CD4-positive, alpha-beta T cell treated with Interleukin-10 for 1 hour (primary cell): ENCODE measurements around the gene BIRC6.

ENCODE experiments used
- DNase-seq: peaks from one replicate; pipeline ENCODE4 v3.0.0-alpha.2; 2020

BIRC6 gene

GRCh38 chr2:32375228-32375892 lies 18.5 kb downstream of the BIRC6 start:
- no peak for DNase-seq

GRCh38 chr2:32376756-32377155 lies 19.9 kb downstream of the BIRC6 start:
- DNase-seq = no peak

GRCh38 chr2:32377928-32378327 lies 21.1 kb downstream of the BIRC6 start:
- no peak for DNase-seq

- no peak for DNase-seq
Measured at GRCh38 chr2:32379352-32379751, 22.5 kb downstream of the BIRC6 start.

- DNase-seq = no peak
Measured at GRCh38 chr2:32383858-32384257, 27.0 kb downstream of the BIRC6 start.

GRCh38 chr2:32384529-32384928 lies 27.7 kb downstream of the BIRC6 start:
- DNase-seq = no peak

GRCh38 chr2:32386739-32387138 lies 29.9 kb downstream of the BIRC6 start:
- no peak for DNase-seq

GRCh38 chr2:32399221-32399620 lies 42.4 kb downstream of the BIRC6 start:
- DNase-seq = no peak

- DNase-seq = no peak
Measured at GRCh38 chr2:32402091-32402490, 45.3 kb downstream of the BIRC6 start.

GRCh38 chr2:32403782-32404181 lies 47.0 kb downstream of the BIRC6 start:
- DNase-seq = no peak

- DNase-seq = no peak
Measured at GRCh38 chr2:32404691-32405090, 47.9 kb downstream of the BIRC6 start.

- no peak for DNase-seq
Measured at GRCh38 chr2:32416519-32416918, 59.7 kb downstream of the BIRC6 start.

GRCh38 chr2:32417659-32418058 lies 60.8 kb downstream of the BIRC6 start:
- no peak for DNase-seq

GRCh38 chr2:32418778-32419177 lies 62.0 kb downstream of the BIRC6 start:
- no peak for DNase-seq

- DNase-seq = no peak
Measured at GRCh38 chr2:32422133-32422532, 65.3 kb downstream of the BIRC6 start.

- DNase-seq = no peak
Measured at GRCh38 chr2:32423536-32423935, 66.7 kb downstream of the BIRC6 start.

- no peak for DNase-seq
Measured at GRCh38 chr2:32424739-32425138, 67.9 kb downstream of the BIRC6 start.

GRCh38 chr2:32425719-32426141 lies 68.9 kb downstream of the BIRC6 start:
- DNase-seq = no peak

GRCh38 chr2:32427672-32428610 lies 71.1 kb downstream of the BIRC6 start:
- no peak for DNase-seq

- DNase-seq = no peak
Measured at GRCh38 chr2:32430804-32431203, 74.0 kb downstream of the BIRC6 start.

- DNase-seq = no peak
Measured at GRCh38 chr2:32436150-32436549, 79.3 kb downstream of the BIRC6 start.

GRCh38 chr2:32442020-32442467 lies 85.2 kb downstream of the BIRC6 start:
- no peak for DNase-seq

- no peak for DNase-seq
Measured at GRCh38 chr2:32446369-32446768, 89.5 kb downstream of the BIRC6 start.

GRCh38 chr2:32450851-32451250 lies 94.0 kb downstream of the BIRC6 start:
- no peak for DNase-seq
